Hematopoietic multipotent progenitor cell treated with erythropoietin and hydrocortisone succinate and interleukin-3 and kit ligand, for 8 days (in vitro differentiated cells): Measurements from ENCODE around the gene DGKZ.

Experiments used
- DNase-seq: peaks from one replicate; pipeline ENCODE4 v3.0.0-alpha.2; 2015

The DGKZ gene

GRCh38 chr11:46383404-46383758, 36.1 kb downstream of the DGKZ start:
- DNase-seq: no peak

DNA sequence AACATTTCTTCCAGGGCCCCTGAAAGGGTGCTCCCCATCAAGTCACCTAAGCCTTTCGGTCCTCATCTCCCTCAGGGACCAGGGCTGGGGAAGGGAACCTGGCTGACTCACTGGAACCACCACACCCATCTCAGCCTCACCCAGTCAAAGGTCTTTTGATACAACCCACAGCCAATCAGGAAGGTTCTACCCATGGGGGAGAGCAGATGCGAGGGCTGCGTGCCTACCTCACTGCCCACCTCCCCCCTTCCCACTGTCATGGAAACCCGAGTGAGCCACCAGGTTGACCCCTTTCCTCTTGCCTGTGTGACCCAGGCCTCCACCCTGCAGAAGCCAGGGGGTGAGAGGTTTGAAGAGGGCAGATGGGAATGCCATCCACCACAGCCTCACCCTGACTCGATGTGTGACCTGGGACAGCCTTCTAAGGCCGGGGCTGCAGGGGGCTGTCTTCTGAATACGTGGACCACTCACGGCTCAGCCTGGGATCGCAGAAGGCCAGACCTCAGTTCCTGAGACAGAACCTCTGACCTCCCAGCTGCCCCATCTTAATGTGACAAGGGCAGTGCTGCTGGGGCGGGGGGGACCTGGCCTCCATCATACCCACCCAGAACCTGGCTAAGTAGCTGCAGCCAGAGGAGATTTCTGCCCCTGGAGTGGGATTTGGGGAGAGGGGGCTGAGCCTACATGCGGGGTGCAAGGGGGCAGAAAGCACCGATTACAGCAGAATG, 36.9 kb downstream of the DGKZ start:
- DNase-seq: no peak

DNA sequence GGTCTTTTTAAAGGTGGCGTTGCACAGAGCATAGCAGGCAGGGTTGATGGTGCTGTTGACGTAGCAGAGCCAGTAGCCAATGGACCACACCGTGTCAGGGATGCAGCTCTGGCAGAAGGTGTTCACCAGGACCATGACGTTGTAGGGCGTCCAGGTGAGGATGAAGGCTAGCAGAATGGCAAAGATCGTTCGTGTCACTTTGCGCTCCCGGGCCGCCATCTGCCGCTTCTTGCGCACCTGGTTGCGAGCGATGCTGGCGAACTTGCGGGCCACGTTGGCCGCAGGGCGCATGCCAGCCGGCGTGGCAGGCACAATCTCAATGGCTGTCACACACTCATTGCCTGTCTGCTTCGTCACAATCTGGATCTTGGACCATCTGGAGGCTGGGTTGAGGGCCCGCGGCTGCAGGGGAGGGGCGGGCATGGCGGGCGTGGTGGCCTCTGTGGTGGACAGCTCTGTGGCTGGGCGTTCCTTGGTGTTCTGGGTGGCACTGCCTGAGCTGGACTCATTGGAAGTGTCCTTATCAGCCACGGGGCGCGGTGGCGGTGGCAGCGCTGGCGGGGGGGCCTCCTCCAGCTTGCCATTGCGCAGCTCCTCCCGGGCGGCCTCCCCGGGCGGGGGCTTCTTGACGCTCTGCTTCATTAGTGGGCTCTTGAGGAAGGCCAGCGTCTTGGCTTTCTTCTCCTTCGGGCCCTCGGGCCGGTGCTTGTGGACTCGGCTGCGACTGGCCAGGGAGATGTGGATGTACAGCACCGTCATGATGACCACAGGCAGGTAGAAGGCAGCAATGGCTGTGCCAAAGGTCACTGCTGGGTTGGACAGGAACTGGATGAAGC, 38.1 kb downstream of the DGKZ start:
- no peak for DNase-seq

DNA sequence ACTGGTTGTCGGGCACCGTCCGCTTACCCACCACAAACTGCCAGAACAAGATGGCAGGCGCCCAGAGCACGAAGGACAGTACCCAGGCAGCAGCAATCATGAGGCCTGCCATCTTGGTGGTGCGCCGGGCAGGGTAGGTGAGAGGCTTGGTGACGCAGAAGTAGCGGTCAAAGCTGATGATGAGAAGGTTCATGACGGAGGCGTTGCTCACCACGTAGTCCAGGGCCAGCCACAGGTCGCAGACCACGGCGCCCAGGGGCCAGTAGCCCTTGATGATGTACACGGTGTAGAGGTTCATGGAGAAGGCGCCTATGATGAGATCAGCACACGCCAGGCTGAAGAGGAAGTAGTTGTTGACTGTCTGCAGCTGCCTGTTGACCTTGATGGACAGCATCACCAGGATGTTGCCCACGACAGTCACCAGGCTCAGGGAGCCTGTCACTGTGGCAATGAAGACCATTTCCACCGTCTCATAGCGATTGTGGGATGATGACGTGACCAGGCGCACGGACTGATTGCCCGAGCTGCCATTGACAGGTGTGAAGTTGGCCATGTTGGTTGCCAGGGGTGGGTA, 38.8 kb downstream of the DGKZ start:
- DNase-seq: no peak

- no peak for DNase-seq
These were observed 39.4 kb downstream of the DGKZ start for GRCh38 chr11:46386674-46387073.

- no peak for DNase-seq
These were observed 40.2 kb downstream of the DGKZ start for GRCh38 chr11:46387456-46387855.

- DNase-seq: no peak
These were observed 40.8 kb downstream of the DGKZ start for GRCh38 chr11:46387919-46388618.

DNA sequence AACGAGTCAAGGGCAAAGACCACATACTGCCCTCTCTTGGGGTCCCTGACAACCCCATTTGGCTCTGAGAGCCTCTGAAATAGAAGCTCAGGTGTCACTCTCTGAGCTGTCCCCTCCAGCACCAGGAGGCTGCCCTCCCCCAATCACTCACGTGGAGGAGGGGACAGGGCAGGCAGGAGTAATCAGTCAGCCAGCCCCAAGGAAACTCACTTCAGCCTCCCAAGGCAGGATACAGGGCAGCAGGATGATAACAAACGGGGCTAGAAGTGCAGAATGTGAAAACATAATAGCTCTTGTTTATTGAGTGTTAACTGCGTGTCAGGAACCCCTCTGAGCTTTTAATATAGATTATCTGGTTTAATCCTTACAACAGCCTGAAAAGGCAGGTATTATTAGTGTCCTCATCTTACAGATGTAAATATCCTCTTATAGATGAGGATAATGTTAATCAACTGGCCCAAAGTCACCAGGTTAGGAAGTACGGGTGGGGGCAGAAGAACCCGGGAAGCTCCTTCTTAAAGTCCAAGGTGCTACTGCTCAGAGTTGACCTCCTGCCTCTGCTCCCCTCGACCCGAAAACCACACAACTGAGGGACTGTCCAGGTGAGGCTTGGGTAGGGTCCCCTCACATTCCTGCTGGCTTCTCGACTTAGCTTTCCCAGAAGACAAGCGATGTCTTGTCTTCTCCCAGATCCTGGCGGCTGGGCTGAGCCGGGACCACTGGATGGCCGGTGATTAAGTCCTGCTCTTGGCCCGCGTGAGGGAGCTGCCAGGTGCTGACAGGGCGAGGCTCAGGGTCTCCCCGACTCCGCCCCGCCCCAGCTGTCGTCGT, 41.6 kb downstream of the DGKZ start:
- DNase-seq: no peak

DNA sequence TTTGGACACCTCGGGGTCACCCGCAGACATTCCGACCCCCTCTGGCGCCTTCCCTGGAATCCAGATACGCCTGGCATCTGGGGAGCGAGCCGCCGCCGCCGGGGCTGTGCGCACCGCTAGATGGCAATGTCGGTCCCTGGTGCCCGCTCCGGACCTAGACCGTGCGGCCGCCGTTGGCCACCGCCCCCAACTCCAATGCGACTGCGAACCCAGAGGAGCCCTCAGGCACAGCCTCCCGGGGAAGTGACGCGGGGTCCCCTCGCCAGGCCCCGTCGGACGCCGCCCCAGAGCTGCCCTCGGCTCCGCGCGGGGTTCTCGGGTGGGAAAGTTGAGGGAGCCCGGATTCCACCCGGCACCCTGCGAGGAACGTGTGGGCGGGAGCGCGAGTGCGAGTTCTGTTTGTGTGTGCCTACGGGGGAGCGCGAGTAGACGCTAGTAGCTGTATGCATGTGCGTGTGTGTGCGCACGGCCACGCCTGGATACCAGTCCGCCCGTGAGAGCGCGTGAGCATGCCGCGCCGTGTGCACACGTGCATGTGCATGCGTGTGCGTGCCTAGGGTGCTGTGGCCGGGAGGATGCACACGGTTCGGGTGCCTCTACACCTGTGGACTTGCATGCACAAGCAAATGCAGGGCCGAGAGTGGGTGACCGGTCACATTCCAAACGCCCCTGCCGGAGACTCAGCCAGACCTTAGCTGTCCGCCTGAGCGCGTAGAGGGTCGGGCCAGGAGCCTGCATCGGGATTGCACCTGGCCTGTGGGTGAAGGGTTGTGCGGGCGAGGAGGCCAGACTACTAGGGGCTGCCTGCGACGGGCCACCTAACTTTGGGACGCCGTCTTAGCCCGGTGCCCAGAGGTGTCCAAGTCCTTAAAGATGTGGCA, 42.4 kb downstream of the DGKZ start:
- DNase-seq: peak; percentile 68

- DNase-seq: no peak
These were observed 43.3 kb downstream of the DGKZ start for GRCh38 chr11:46390331-46391171.

DNA sequence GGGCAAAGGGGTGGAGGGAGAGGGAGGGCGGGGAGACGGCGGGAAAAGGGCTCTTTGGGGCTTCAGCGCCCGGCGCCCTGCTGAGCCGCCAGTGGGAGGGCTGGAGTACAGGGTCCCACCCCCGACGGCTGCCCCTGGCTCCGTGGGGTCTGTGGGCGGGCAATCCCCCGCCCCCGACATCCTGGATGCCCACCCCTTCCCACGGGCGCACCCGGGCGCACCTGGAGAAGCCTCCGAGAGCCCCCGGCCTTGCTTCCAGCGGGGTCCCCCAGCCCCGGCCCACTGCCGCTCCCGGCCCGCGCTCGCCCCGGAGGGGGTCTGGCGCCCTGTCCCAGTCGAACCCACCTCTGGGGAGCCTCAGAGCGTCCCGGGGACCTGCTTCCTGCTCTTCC, 43.9 kb downstream of the DGKZ start:
- no peak for DNase-seq

DNA sequence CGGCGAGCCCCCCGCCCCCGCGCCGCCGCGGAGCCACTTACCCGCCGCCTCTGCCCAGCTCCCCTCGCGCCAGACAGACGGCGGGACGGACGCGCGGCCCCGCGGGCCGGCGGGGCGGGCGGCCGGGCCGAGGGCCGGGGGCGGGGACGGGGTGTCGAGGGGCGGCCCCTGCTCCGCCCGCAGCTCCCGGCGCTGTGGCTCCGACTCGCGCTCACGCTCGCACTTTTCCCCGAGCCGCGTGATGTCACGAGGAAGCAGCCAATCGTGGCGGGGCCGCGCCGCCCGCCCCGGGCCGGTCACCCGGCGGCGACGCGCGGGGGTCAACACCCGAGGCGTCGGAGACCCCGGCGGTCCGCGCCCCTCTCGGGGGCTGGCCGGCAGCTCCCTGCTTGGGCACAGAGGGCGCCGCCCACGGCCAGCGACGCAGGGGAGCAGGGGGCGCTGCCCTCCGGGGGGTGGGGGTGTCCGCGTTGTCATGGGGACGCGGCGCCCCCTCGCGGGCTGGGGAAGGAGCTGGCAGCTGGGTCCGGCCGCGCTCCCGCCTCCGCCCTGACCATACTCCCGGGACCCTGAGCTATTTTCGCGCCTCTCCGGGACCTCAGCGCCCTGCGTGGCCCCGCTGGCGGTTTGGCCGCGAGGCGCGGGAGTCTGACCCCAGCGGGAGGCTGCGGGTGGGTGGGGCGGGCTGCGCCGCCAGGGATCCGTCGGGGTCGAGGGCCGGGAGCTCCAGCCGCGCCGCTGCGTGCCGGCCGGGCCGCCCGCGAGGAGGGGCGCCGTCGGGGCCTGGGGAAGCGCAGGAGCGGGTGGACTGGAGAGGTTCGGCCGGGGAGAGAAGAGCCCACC, 44.5 kb downstream of the DGKZ start, which contains the start of gene CHRM4:
CHRM4 (minus strand) TSS at position 199 of the 843 bp plus-strand sequence. CDS start 5,219 bp downstream, outside the sequence.
- no peak for DNase-seq

- DNase-seq: peak; percentile 78
These were observed 45.4 kb downstream of the DGKZ start for GRCh38 chr11:46392421-46393230.

DNA sequence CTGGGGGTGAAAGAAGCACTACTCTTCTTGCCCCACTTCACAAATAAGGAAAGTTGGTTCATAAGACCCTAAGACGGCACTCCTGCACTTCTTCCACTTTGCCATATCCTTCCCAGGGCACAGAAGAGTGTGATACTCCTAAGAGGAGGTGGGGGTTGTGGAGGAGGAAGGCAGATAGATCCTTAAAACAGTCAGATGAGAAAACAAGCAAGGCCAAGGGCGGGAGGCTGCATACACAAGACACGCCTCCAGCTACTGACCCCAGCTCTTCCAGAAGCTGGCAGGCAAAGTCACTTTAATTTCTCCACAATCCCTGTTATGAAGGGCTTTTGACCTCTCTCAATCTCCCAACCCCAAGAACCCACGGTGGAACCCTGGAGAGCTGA, 46.0 kb downstream of the DGKZ start:
- DNase-seq: no peak

DNA sequence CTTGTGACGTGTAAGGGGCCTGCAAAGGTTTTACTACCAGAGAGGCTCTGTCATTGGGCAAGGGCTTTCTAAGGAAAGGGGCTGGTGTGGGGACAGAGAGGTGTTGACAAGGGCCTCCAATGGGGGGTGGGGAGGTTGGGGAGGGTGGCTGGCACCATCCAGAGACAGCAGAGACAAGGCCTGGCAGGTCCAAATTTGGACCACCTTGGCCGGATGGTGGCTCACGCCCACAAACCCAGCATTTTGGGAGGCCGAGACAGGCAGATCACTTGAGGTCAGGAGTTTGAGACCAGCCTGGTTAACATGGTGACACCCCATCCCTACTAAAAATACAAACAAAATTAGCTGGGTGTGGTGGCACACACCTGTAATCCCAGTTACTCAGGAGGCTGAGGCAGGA, 46.5 kb downstream of the DGKZ start:
- no peak for DNase-seq

GRCh38 chr11:46397526-46397925, 50.3 kb downstream of the DGKZ start:
- DNase-seq: no peak

DNA sequence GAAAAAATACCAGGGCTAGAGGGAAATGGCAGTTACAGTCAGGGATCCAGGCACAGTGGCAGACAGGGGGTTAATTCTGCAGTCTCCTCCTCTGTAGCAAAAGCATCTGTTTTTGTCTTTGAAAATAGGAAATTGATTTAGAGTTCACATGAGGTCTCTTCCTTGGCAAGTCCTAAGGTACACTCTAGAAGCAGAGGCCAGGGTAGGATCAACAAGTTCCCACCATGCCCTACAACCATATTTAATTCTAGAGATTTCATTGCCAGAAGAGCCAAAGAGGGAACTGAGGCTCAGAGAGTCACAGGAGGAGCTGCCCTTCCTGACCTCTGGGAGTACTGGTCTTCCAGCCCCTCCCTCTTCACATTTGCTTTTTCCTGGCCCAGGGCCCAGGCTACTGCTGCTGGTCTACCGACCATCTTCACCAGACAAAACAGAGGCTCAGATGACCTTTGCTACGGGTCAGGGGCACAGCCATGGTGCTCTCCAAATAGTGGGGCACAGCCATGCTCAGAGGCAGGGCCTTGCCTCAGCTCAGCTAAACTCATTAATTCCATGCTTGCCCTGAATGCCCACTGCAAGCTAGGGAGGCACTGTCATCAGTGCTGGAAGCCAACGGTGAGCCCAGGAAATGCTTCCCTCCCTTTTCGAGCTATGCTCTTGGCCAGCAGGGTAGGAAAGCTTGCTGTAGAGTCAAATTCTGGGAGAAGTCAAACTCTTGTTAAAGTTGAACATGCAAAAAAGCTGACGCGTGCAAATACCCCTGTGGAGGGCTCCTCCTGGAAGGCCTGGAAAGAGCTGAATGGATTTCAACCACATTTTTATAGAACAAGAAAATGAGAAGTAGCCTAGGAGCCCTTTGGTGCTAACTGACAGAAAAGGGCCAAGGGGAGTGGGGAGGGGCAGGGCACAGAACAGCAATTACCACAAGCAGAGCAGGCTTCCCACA, 56.0 kb downstream of the DGKZ start:
- DNase-seq: no peak
